ENCODE data around the gene ACSL3.

Gene ACSL3

GRCh38 chr2:222860740-222861410 is at the start of gene ACSL3:
TSS of gene ACSL3 (plus strand) at chr2:222861036. CDS start at chr2:222908773, 47,737 bp downstream.
- Mint-ChIP-seq H3K4me1 (peaks cover 12% of the 10 kb centered on the region), H3K36me3 (no peaks in the 10 kb centered on the region), H3K27ac (peak within 1 kb of the TSS; percentile 77), H3K4me3 (peak within 1 kb of the TSS; percentile 95), H3K27me3 (no peaks in the 10 kb centered on the region), H3K9me3 (no peaks in the 10 kb centered on the region)
- peak; percentile 90 to 91 for DNase-seq (ENCODE audit: low spot score in 2 of 2)
- peak; percentile 95 for ATAC-seq (ENCODE audit: low read depth)

GRCh38 chr2:222811828-222812227 is 49.0 kb upstream of the ACSL3 start:
- DNase-seq (ENCODE audit: low spot score in 2 of 2) (no peak), ATAC-seq (ENCODE audit: low read depth) (no peak)
- H3K27me3 Mint-ChIP-seq = peaks cover 4% of the 10 kb centered on the region
- H3K9me3 Mint-ChIP-seq = no peaks in the 10 kb centered on the region
- no peaks in the 10 kb centered on the region for H3K36me3 Mint-ChIP-seq
- peaks cover 2% of the 10 kb centered on the region for H3K4me1 Mint-ChIP-seq
- H3K27ac Mint-ChIP-seq = no peak overlapping the region
- no peak overlapping the region for H3K4me3 Mint-ChIP-seq

DNA sequence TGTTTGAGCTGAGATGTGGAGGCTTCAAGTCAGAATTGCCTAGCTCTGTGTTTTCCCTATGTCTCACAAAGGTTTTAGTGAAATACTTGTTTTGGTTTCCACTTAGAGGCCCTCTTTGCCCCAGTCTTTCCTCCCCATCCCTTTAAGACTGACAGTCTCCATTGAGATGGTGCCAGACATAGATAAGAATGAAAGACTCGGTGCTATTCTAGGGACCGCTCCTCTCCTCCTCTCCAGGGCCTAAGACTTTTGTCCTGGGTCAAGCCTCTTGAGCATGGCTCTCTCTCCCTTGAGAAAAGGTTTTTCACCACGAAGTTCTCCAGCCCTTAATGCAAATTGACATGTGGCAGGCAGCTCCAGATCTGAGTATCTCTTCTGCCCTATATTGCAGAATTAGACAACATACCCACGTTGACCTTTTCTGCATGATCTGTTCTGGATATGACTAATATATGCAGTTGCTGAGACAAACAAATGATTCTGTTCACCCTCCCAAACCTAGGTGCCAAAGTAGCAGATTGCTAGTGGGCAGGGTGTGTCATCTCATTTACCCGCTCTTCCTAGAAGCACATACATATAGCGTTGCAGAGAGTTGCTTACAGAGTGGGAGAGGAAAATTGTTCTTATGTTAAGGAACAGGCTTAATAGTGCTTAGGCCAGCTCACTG is 47.5 kb upstream of the ACSL3 start:
- H3K36me3 Mint-ChIP-seq = no peaks in the 10 kb centered on the region
- DNase-seq (ENCODE audit: low spot score in 2 of 2) (no peak), ATAC-seq (ENCODE audit: low read depth) (no peak)
- H3K27ac Mint-ChIP-seq = no peak overlapping the region
- H3K9me3 Mint-ChIP-seq = no peaks in the 10 kb centered on the region
- H3K4me1 Mint-ChIP-seq = peaks cover 2% of the 10 kb centered on the region
- H3K4me3 Mint-ChIP-seq = no peak overlapping the region
- peaks cover 3% of the 10 kb centered on the region for H3K27me3 Mint-ChIP-seq

GRCh38 chr2:222819722-222820333 is 41.0 kb upstream of the ACSL3 start:
- H3K27ac Mint-ChIP-seq = no peak overlapping the region

GRCh38 chr2:222823183-222823930 is 37.5 kb upstream of the ACSL3 start:
- Mint-ChIP-seq H3K27me3 (peaks cover 6% of the 10 kb centered on the region), H3K4me1 (no peaks in the 10 kb centered on the region), H3K36me3 (no peaks in the 10 kb centered on the region), H3K9me3 (no peaks in the 10 kb centered on the region), H3K27ac (no peak overlapping the region), H3K4me3 (no peak overlapping the region)
- no peak for DNase-seq (ENCODE audit: low spot score in 2 of 2)
- ATAC-seq (ENCODE audit: low read depth) = no peak

More at GRCh38 chr2:222819722-222820333, 41.0 kb upstream of the ACSL3 start:
- H3K27me3 Mint-ChIP-seq = peaks cover 6% of the 10 kb centered on the region
- no peaks in the 10 kb centered on the region for H3K36me3 Mint-ChIP-seq
- no peaks in the 10 kb centered on the region for H3K9me3 Mint-ChIP-seq
- no peak overlapping the region for H3K4me3 Mint-ChIP-seq
- DNase-seq (ENCODE audit: low spot score in 2 of 2) (no peak), ATAC-seq (ENCODE audit: low read depth) (no peak)
- no peaks in the 10 kb centered on the region for H3K4me1 Mint-ChIP-seq

- Mint-ChIP-seq H3K36me3 (no peaks in the 10 kb centered on the region), H3K27me3 (peaks cover 8% of the 10 kb centered on the region), H3K27ac (no peak overlapping the region), H3K4me1 (no peaks in the 10 kb centered on the region), H3K4me3 (no peak overlapping the region), H3K9me3 (no peaks in the 10 kb centered on the region)
- DNase-seq (ENCODE audit: low spot score in 2 of 2) (no peak), ATAC-seq (ENCODE audit: low read depth) (no peak)
These were observed 35.8 kb upstream of the ACSL3 start for GRCh38 chr2:222825031-222825430.

DNA sequence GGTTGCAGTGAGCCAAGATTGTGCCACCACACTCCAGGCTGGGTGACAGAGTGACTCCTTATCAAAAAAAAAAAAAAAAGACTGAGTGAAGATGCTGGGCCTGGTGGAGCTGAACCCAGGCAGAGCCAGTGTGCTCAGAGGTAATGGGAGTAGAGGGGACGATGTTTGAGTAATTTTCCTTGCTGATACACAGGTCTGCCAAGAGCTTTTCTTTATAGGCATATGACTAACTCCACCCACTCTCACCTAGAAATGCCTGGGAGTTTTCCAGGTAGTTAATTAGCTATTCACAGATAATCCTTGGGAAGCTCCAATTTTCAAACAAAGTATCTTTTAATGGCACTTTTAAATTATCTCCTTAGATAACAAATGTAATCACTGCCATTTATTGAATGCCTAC is 33.4 kb upstream of the ACSL3 start:
- Mint-ChIP-seq H3K4me1 (no peaks in the 10 kb centered on the region), H3K27ac (no peak overlapping the region), H3K4me3 (no peak overlapping the region), H3K27me3 (peaks cover 9% of the 10 kb centered on the region), H3K9me3 (no peaks in the 10 kb centered on the region), H3K36me3 (no peaks in the 10 kb centered on the region)
- DNase-seq (ENCODE audit: low spot score in 2 of 2) = no peak
- ATAC-seq (ENCODE audit: low read depth) = no peak

DNA sequence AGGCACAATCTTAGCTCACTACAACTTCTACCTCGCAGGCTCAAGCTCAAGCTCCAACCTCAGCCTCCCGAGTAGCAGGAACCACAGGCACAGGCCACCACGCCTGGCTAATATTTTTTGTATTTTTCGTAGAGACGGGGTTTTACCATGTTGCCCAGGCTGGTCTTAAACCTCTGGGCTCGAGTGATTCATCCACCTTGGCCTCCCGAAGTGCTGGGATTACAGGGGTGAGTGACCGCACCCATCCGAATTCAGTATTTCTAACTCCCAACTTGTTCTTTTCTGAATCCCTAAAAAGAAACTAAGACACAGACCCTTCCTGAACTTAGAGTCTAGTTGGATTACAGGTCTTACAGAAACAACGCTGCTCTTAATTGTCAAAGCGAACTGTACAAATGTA is 32.3 kb upstream of the ACSL3 start:
- no peak for ATAC-seq (ENCODE audit: low read depth)
- Mint-ChIP-seq H3K36me3 (no peaks in the 10 kb centered on the region), H3K27me3 (peaks cover 6% of the 10 kb centered on the region), H3K27ac (no peak overlapping the region), H3K4me1 (no peaks in the 10 kb centered on the region), H3K9me3 (no peaks in the 10 kb centered on the region), H3K4me3 (no peak overlapping the region)
- no peak for DNase-seq (ENCODE audit: low spot score in 2 of 2)

DNA sequence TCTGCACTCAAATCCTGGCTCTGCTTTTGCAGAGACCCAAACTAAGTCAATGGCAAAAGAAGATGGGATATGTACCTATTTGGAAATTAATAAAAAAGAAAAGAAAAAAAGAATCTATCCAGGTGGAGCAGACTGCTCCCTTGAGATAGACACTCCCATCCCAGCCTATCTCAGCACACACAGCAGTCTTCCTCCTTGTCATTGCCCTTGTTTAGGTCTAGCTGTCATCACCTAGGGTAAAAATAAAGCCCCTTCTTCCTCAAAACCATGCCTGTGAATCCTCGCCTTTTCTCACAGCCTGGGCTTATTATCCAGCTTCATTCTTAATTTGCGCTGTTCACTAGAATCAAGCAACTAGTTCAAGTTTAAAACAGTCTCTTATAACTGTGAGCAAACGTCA is 30.7 kb upstream of the ACSL3 start:
- peaks cover 9% of the 10 kb centered on the region for H3K27me3 Mint-ChIP-seq
- H3K27ac Mint-ChIP-seq = no peak overlapping the region
- H3K4me3 Mint-ChIP-seq = no peak overlapping the region
- H3K36me3 Mint-ChIP-seq = no peaks in the 10 kb centered on the region
- ATAC-seq (ENCODE audit: low read depth) (no peak), DNase-seq (ENCODE audit: low spot score in 2 of 2) (no peak)
- H3K4me1 Mint-ChIP-seq = no peaks in the 10 kb centered on the region
- no peaks in the 10 kb centered on the region for H3K9me3 Mint-ChIP-seq

DNA sequence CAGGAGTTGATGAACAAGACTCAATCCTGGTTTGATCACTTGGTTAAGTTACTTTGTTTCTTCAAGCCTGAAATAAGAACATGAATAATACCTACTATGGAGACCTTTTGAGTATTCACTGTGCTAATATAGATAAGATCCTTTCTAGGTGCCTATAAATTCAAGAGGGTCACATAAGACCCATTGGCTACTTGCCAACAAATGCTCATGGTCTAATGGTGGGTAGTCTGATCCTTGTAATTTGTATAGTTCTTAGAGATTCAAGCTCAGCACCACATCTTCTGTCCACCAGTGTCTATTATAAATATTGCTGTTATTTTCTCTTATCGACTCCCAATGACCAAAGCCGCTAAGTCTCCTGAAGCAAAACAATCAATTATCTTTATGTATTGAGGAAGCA is 27.4 kb upstream of the ACSL3 start:
- Mint-ChIP-seq H3K4me3 (no peak overlapping the region), H3K36me3 (no peaks in the 10 kb centered on the region), H3K4me1 (no peaks in the 10 kb centered on the region), H3K27me3 (peaks cover 21% of the 10 kb centered on the region), H3K9me3 (peaks cover 1% of the 10 kb centered on the region), H3K27ac (no peak overlapping the region)
- no peak for DNase-seq (ENCODE audit: low spot score in 2 of 2)
- no peak for ATAC-seq (ENCODE audit: low read depth)

GRCh38 chr2:222835143-222835822 is 25.6 kb upstream of the ACSL3 start:
- Mint-ChIP-seq H3K9me3 (peaks cover 1% of the 10 kb centered on the region), H3K4me3 (no peak overlapping the region), H3K27ac (no peak overlapping the region), H3K4me1 (no peaks in the 10 kb centered on the region), H3K36me3 (no peaks in the 10 kb centered on the region), H3K27me3 (peaks cover 18% of the 10 kb centered on the region)
- ATAC-seq (ENCODE audit: low read depth) (no peak), DNase-seq (ENCODE audit: low spot score in 2 of 2) (no peak)

DNA sequence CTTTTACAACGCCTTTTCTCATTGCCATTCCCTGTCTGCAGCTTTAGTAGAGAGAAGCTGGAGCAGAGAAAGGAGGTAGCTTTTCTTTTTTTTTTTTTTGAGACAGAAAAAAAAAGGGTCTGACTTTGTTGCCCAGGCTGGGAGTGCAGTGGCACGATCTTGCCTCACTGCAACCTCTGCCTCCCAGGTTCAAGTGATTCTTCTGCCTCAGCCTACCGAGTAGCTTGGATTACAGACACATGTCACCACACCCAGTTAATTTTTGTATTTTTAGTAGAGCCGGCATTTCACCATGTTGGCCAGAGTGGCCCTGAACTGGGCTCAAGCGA is 25.0 kb upstream of the ACSL3 start:
- H3K4me1 Mint-ChIP-seq = no peaks in the 10 kb centered on the region
- no peak for ATAC-seq (ENCODE audit: low read depth)
- DNase-seq (ENCODE audit: low spot score in 2 of 2) = no peak
- peaks cover 1% of the 10 kb centered on the region for H3K9me3 Mint-ChIP-seq
- peaks cover 17% of the 10 kb centered on the region for H3K27me3 Mint-ChIP-seq
- H3K27ac Mint-ChIP-seq = no peak overlapping the region
- H3K36me3 Mint-ChIP-seq = no peaks in the 10 kb centered on the region
- H3K4me3 Mint-ChIP-seq = no peak overlapping the region

DNA sequence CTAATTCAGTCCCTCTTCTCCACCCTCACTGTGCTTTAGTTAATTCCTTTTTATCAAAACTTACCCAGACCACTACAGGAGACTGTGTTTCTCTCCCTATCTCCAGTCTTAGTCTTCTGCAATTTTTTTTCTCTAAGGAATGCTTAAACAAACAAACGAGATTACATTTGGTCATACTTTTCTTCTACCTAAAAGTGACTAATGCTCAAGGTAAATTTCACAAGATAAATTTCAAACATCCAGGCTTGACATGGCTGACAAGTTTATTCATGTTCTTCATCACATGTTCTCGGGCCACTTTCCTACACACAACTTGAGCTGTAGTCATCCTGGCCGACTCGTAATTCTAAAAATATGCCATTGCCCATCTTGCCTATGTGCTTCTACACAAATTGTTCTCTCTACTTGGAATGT is 23.2 kb upstream of the ACSL3 start:
- no peak for ATAC-seq (ENCODE audit: low read depth)
- Mint-ChIP-seq H3K9me3 (peaks cover 1% of the 10 kb centered on the region), H3K27ac (no peak overlapping the region), H3K36me3 (no peaks in the 10 kb centered on the region), H3K4me3 (no peak overlapping the region), H3K4me1 (no peaks in the 10 kb centered on the region), H3K27me3 (peaks cover 15% of the 10 kb centered on the region)
- no peak for DNase-seq (ENCODE audit: low spot score in 2 of 2)
